Measurements from ENCODE around the gene RANGAP1. TPM values are rescaled to one million over a fixed set of nuclear protein-coding genes. Genes with fewer than 3 reads are reported as not detected.

Gene RANGAP1
- total and polyA plus RNA-seq, 2 of the 8 experiments (the other 6 are each of a cell fraction or from before 2014, with no cell fraction given): 121 to 171 TPM

DNA sequence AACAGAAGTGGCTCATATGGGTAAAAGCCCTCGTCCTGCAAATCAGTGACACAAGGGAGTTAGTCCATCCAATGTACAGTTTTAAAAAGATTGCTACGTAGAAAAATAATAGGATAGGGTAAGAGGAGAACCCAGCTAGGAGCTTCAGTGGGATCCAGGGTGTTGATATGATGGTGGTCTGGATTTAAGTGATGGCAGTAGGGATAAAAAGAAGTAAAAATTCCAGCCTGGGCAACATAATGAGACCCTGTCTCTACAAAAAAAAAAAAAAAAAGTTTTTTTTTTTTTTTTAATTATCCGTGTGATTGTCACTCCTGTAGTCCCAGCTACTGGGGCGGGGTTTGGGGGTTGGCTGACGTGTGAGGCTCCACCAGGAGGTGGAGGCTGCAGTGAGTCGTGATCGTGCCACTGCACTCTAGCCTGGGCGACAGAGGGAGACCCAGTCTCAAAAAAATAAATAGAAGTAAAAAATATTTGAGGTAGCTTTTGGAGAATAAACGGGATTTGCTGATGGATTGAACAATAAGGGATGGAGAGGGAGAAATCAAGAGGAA lies 87.9 kb downstream of the RANGAP1 start:
- no peak overlapping the region for H3K4ac ChIP-seq (replicated peaks; ENCODE audit: insufficient read length, low read depth, low read length)
- peaks cover 0 to 2% (median under 1%) of the 10 kb centered on the region in 4 experiments; a peak in 1 of 7 replicates for H3K4me1 ChIP-seq (replicated peaks in 1 of 4; ENCODE audit: control insufficient read depth in 3 of 4, insufficient read depth in 4 of 4, low read length in 3 of 4)
- H2AK5ac ChIP-seq (ENCODE audit: low read depth, low read length): no peak overlapping the region
- no peak for DNase-seq (ENCODE audit: low read depth in 1 of 2, low spot score in 2 of 2)
- no peak overlapping the region for H3K18ac ChIP-seq (ENCODE audit: extremely low read depth, low read length)
- H4K8ac ChIP-seq (ENCODE audit: extremely low read depth, insufficient read depth, low read length): no peak overlapping the region
- no peak overlapping the region for H2BK20ac ChIP-seq (ENCODE audit: low read length)
- H3K4me2 ChIP-seq (ENCODE audit: insufficient read depth in 1 of 2, low read depth in 2 of 2, low read length in 2 of 2): peak overlapping the region; percentile 63 to 99
- no peak overlapping the region for H2BK120ac ChIP-seq (replicated peaks; ENCODE audit: low read depth, low read length)
- 0 out of 2 replicates have a peak overlapping the region, but pooled peaks have one; percentile 87 for H2AFZ ChIP-seq (ENCODE audit: low read length)
- H3K56ac ChIP-seq (replicated peaks; ENCODE audit: insufficient read length, low read depth, low read length): no peak overlapping the region
- no peaks in the 10 kb centered on the region for H3K36me3 ChIP-seq (ENCODE audit: control insufficient read depth in 2 of 4, insufficient read depth in 4 of 4, low read length in 3 of 4)
- no peak overlapping the region for H2BK15ac ChIP-seq (ENCODE audit: low read length)
- no peak overlapping the region for H2BK5ac ChIP-seq (ENCODE audit: low read depth, low read length)
- ChIA-PET POLR2A (ENCODE audit: partially characterized antibody) (interaction anchor here (1.0 to 2.1 kb wide), 5 partner anchors 9 to 46 kb away, joined by 3 to 8 read pairs (median 3); no protein-coding TSS in a partner anchor), CTCF (ENCODE audit: partially characterized antibody) (interaction anchor here (1.9 kb wide), 1 partner anchor 46 kb away, joined by 4 read pairs; no protein-coding TSS in a partner anchor)
- H3K9me3 ChIP-seq (ENCODE audit: insufficient read depth in 2 of 2, low read depth in 1 of 2, low read length in 1 of 2): no peaks in the 10 kb centered on the region
- TF ChIP-seq CTCF (IDR thresholded peaks at IDR 0.05; ENCODE audit: control extremely low read depth in 1 of 3, insufficient read depth in 1 of 3, low read depth in 1 of 3, low read length in 3 of 3): peak in 1 of 3 experiments; percentile 0; a peak in 1 of 4 replicates
- TF ChIP-seq SP4 (IDR thresholded peaks at IDR 0.05; ENCODE audit: low read length): no peak
- TF ChIP-seq CEBPB (IDR thresholded peaks at IDR 0.05; ENCODE audit: low read depth, low read length): no peak
- TF ChIP-seq HDAC2 (IDR thresholded peaks at IDR 0.05; ENCODE audit: borderline replicate concordance in 1 of 2, low read depth in 2 of 2, low read length in 2 of 2): 0 out of 4 replicates have a peak, but pooled peaks of 1 of the 2 experiments have one; percentile 12
- no peak for TF ChIP-seq CHD1 (IDR thresholded peaks at IDR 0.05; ENCODE audit: low read depth, low read length)
- peaks cover 0 to 20% (median 14%) of the 10 kb centered on the region in 4 experiments; a peak in 6 of 7 replicates for H3K27me3 ChIP-seq (replicated peaks in 1 of 4; ENCODE audit: control insufficient read depth in 3 of 4, extremely low read depth in 1 of 4, insufficient read depth in 3 of 4, low read length in 3 of 4)
- H3K27ac ChIP-seq (ENCODE audit: low read depth, low read length): no peak overlapping the region
- no peak overlapping the region for H3K14ac ChIP-seq (ENCODE audit: insufficient read length)
- WGBS, 2 experiments (ENCODE audit: extremely low coverage in 1 of 2, insufficient coverage in 1 of 2, insufficient read length in 1 of 2, insufficient replicate concordance in 2 of 2, low coverage in 1 of 2, low lambda C conversion rate in 2 of 2, missing lambda C conversion rate in 1 of 2): 11% methylated on average over 9 of the region's 9 CpGs; no CpG with 5 or more reads in 1 of the 2 experiments
- H3K9ac ChIP-seq (replicated peaks in 1 of 4; ENCODE audit: extremely low read depth in 1 of 4, low read depth in 3 of 4, low read length in 3 of 4): no peak overlapping the region
- H4K20me1 ChIP-seq (replicated peaks in 1 of 2; ENCODE audit: control insufficient read depth in 1 of 2, insufficient read depth in 2 of 2, low read length in 2 of 2): no peaks in the 10 kb centered on the region
- H3K4me3 ChIP-seq (ENCODE audit: extremely low read depth in 1 of 4, insufficient read depth in 2 of 4, low read depth in 3 of 4, low read length in 4 of 4): peak overlapping the region; percentile 48 to 81 (median 76)
- H2BK12ac ChIP-seq (ENCODE audit: low read depth, low read length): no peak overlapping the region
- no peaks in the 10 kb centered on the region for H3K79me2 ChIP-seq (ENCODE audit: control insufficient read depth in 1 of 2, insufficient read depth in 2 of 2, low read length in 2 of 2)
- no peak overlapping the region for H3K23ac ChIP-seq (ENCODE audit: insufficient read length)
- FAIRE-seq: no peak
- H3K79me1 ChIP-seq (ENCODE audit: low read depth, low read length): no peaks in the 10 kb centered on the region
- peaks cover 14% of the 10 kb centered on the region for H3K23me2 ChIP-seq (ENCODE audit: low read depth, low read length)
- no peak overlapping the region for H4K5ac ChIP-seq (ENCODE audit: insufficient read length, low read depth, low read length)
- H4K91ac ChIP-seq (replicated peaks; ENCODE audit: insufficient read length, low read length): no peak overlapping the region
